CD4-positive, alpha-beta T cell treated with Interleukin-15 for 1 hour (primary cell): Measurements from ENCODE around the gene ENTR1.
"Not testable (repeated sequence)": the region's sequence is repeated elsewhere in the genome, so short reads cannot be mapped to it uniquely, and the experiment has no call there.

Experiments
- DNase-seq: peaks from one replicate; pipeline ENCODE4 v3.0.0-alpha.2; 2020

Gene ENTR1

DNA sequence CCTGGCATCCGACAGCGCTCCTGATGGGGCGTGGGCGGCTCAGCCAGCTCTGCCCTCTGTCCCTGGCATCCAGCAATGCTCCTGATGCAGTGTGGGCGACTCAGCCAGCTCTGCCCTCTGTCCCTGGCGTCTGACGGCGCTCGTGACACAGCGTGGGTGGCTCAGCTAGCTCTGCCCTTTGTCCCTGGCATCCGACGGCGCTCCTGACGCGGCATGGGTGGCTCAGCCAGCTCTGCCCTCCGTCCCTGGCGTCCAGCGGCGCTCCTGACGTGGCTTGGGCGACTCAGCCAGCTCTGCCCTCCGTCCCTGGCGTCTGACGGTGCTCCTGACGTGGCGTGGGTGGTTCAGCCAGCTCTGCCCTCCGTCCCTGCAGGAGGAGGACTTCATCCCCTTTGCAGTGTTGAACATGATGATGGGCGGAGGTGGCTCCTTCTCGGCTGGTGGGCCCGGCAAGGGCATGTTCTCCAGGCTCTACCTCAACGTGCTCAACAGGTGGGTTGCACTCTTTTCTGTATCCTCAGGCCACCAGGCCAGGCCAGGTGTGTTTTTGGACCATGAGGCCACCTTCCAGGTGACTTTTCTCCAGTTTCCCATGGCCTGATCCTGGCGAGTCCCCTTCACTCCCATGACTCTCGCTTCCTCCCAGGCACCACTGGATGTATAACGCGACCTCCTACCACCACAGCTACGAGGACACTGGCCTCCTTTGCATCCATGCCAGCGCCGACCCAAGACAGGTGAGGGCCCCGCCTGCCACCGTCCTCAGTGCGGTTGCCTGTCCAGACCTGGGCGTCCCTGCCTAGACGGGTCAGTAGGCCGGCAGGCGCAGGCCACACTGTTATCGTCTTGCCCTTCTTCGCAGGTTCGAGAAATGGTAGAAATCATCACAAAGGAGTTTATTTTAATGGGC is 8.0 kb upstream of the ENTR1 start:
- no peak for DNase-seq

DNA sequence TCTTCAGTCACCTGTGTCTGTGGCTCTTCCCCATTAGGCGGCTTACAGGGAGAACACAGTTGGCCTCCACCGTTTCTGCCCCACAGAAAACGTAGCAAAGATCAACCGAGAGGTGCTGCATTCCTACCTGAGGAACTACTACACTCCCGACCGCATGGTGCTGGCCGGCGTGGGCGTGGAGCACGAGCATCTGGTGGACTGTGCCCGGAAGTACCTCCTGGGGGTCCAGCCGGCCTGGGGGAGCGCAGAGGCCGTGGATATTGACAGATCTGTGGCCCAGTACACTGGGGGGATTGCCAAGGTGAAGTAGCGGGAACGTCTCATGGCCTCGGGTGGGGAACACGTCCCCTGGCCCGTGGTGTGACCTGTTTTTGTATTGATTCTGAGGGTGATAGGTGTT is 6.5 kb upstream of the ENTR1 start:
- no peak for DNase-seq

DNA sequence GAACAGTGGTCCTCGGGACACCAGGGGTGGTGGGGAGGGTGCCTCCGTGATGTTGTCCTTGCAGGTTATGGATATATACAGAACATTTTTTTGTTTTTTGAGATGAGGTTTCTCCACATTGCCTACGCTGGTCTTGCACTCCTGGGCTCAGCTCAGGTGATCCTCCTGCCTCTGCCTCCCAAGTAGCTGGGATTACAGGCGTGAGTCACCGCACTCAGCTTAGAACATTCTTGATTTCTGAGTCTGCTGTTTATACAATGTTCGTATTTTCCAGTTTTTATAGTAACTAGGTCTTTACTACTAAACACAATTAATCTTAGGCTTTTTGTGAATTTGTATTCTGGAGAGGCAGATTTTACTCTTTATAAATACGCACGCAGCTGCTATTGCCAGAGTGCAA is 6.0 kb upstream of the ENTR1 start:
- DNase-seq, result no peak

DNA sequence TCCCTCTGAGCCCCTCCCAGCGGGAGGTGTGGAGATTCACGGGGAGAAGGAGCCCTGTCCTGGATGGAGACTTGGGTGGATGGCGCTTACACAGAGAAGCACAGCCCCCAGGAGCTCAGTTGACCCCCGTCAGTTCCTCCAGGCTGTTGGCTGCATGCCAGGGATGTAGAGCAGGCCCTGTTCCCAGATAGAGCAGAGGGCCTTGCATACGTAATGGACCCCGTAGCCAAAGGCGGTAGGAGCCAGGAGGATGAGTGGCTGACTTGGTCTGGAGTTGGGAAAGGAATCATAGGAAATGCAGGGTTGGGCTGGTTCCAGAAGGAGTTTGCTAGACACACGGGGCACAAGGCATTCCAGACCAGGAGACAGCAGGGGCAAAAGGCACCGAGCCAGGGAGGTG is 2.5 kb upstream of the ENTR1 start:
- no peak for DNase-seq

DNA sequence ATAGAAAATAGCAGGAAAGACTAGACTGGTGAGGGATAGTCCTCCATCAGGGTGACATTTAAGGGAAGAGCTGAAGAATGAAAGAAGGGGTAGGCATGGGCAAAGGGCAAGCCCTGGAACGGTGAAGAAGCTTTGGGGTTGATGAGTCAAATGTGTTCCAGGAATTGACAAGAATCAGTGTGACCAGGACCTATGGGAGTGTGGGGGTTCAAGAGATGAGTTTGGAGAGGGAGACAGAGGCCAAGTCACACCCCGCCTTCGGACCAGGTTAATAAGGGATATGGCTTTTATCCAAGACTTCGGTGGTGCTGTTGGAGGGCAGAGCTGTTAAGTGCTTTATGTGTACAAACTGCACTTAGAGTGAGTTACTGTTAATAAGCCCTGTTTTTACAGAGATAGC is 964 bp upstream of the ENTR1 start:
- no peak for DNase-seq

DNA sequence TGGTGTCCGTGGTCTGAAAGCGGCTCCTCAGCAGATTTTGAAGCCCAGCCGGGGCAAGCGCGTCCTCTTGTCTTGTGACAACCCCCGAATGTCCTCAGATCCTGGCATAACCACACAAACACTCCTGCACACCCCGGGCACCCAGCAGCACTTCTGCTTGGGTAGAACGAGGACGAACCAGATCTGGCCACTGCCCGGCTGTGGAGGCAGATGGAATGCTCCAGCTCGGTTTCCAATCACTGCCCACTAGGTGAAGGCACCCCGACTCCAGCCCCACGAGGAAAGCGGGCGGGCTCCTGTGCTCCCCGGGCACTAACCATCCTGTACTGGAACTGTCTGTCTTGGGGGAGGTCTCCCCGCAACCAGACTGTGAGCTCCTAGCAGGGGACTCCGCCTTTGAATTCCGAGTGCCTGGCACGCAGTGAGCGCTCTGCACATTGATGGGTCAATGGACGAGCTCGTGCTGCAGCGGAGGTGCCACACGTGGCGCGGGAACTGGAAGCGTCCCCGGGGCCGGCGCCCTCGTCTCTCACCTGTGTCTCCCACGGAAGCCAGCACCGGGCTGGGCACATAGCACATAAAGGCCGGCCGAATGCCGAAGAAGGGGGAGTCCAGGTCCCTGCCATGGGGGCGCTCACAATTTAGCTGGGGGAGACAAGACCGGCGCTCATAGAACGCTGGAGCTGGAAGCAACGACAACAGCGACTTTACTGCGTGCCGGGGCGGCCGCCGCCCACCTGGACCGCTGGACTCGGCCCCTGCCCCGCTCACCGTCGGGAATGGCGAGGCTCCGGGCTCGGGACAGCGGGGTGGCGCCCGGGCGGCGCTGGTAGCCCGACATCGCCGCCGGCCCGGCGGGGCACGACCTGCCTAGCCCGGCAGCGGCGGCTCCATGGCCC is 608 bp downstream of the ENTR1 start:
- no peak for DNase-seq

DNA sequence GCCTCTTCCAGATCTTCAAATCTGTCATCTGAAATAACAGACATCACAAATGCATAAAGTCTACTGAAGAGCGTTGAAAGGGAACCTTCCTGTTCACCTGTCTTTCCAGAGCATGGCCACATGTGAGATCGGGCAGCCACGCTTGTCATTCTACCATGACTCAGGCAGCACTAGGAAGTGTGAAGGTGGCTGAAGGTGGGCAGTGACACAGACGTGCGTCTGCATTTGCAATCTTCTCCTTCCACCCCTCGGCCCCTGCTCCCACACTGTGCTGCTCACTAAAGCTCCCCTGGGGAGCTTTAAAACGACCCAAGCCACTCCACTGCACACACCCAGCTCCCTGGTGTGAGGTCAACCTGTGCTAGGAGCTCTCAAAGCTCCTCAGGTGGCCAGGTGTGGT is 2.5 kb downstream of the ENTR1 start:
- no peak for DNase-seq

DNA sequence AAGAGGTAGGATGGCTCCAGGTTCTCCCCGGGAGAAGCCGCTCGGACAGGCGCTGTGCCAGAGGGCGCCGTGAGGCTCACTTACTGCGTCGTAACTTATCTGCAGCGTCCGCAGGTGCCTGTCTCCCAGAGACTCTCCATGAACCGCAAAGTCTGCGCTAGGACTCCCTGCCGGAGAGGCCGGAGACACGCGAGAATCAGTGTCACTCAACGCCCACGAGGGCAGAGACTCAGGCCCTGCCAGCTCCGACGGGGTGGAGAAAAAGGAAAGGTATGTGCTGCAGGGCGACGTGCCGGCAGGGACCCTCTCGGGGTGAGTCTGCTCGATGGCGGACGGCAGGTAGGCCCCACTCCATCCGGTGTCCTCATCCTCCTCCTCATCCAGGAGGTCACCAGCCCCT is 3.4 kb downstream of the ENTR1 start:
- DNase-seq, result not testable (repeated sequence)

DNA sequence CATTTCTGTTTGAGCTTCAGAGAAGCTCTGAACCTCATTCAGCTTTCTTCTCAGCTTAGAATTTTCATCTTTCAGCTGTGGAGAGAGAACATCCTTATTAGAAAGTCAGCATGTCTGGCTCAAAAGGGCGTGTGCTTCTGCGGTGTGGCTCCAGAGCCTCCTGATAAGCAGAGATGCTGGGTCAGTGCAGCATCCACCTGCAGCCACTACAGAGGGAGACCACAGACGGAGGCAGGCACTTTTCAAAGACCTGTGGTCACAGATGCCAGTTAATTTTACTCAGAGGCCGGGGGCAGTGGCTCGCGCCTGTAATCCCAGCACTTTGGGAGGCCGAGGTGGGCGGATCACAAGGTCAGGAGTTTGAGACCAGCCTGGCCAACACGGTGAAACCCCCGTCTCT is 4.5 kb downstream of the ENTR1 start:
- DNase-seq, result not testable (repeated sequence)

DNA sequence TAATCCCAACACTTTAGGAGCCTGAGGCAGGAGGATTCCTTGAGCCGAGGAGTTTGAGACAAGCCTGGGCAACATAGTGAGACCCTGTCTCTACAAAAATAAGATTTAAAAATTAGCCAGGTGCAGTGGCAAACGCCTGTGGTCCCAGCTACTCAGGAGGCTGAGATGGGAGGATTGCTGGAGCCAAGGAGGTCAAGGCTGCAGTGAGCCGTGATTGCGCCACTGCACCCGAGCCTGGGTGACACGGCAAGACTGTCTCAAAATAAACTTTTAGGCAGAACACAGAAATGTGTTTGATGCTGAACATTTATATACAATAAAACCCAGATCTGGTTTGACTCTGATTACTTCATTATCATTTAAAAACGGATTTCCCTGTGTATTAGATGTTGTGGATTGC is 4.9 kb downstream of the ENTR1 start:
- no peak for DNase-seq

DNA sequence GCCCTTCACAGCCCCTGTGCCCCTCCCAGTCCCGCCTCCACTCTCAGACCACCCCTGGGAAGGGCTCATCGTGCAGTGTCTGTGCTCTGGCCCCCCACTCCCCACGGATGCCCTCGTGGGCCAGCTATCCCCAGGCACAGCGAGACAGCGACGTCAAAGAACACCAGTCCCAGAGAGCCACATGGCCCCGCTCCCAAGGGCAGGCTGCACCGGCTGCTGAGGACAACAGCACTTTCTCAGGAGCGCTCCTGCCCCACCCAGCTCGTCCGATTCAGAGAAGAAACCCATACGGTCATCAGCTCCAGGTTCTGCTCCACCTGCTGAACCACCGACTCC is 5.6 kb downstream of the ENTR1 start:
- no peak for DNase-seq

DNA sequence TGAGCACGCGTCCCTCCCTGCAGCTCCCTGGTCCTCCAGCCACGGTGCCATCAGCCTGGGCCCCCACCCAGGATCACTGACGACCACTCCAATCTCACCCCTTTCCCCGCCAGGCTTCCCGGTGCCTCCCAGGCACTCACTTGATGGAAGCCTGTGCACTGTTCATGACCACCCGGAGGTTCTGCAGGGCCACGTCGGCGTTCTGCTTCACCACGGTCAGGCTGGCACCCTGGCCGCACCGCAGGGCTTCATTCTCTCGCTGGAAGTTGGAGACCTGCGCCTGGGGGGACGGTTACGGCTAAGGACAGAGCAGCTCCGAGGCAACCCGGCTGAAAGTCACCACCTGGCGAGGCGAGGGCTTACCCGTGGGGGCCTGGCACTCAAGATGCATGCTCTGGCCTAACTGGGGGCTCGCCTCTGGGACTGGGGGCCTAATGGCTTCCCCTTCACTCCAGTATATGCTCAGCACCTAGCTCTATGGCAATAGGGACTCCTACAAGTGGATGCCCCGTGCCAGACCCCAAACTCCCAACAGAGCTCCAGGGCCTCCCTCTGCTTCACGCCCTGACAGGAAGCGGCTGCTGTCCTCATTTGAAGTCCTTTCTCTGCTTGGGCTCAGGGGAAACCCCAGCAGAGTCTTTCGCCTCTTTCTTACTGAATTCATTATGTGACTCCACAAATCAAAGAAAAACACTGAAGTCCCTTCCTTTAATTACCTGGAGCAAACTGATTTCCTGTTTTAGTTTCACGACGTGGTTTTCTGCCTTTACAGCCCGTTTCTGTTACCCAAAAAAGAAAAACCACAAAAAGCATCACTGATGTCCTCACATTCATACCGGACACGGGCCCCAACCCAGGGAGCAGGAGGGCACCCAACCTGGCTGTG is 6.3 kb downstream of the ENTR1 start:
- no peak for DNase-seq

DNA sequence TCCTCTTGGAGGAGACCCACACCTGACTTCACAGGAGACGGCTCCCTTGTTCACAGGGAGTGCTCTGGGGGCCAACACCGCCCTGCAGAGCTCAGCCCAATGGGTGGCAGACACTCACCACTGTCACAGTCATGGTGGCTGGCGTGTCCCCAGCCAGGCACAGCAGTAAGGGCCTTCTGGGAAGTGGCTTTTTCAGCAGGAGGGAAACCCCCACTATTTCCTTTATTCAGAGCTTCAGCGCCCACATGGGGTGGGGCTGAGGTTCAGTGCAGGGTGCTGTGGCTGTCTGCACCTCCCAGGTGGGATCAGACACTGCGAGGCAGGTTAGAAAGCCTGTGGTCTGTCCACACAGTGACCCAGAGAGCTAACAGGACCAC is 6.9 kb downstream of the ENTR1 start:
- peak; percentile 80 for DNase-seq

DNA sequence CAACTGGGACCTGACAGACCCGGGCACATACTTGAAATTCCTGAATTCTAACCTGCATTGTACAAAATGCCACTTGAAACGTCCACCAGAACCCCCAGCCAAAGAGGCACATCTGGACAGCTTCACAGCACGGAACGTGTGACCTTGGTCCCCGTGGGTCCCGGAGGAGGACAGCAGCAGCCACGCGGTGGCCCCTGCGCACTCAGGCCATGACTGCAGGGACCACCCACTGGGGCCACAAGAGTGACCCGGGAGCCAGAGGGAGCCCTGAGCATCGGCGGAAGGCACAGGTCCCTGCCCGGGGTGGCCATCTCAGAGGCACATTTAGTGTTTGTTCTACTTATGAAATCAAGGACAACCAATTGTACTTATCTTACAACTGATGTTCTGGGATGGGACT is 8.3 kb downstream of the ENTR1 start:
- DNase-seq, result no peak

DNA sequence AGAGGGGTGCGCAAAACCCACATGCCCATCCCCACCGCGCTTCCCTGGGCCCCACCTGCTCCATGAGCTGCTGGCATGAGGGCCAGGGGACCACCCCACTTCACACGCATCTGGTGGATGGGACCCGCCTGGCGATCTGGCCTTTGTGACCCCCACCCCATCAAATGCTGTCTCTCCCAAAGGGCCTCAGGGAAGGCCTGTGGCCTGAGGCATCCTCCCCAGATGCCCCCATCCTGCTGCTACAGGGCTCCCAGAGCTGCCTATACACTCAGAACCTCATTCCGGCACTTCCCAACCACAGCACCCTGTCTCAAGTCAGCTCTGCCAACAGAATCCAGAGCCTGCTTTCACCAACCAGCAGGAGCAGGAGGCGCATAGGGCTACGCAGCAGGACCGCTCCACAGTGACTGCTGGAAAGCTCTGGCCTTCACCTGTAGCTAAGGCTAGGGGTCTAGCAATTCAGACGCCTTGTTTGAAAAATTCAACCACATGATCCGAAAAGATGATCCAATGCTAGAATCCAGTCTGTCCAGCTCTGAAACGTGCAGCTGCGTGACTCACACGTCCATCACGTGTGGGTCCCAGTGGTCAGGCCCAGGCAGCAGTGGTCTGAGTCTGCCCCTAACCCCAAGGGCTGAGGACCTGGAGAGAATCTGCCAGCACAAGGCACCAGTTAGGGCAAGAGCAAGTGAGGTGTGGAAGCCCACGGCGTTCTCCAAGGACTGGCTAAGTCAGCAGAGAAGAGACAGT is 9.1 kb downstream of the ENTR1 start:
- no peak for DNase-seq

DNA sequence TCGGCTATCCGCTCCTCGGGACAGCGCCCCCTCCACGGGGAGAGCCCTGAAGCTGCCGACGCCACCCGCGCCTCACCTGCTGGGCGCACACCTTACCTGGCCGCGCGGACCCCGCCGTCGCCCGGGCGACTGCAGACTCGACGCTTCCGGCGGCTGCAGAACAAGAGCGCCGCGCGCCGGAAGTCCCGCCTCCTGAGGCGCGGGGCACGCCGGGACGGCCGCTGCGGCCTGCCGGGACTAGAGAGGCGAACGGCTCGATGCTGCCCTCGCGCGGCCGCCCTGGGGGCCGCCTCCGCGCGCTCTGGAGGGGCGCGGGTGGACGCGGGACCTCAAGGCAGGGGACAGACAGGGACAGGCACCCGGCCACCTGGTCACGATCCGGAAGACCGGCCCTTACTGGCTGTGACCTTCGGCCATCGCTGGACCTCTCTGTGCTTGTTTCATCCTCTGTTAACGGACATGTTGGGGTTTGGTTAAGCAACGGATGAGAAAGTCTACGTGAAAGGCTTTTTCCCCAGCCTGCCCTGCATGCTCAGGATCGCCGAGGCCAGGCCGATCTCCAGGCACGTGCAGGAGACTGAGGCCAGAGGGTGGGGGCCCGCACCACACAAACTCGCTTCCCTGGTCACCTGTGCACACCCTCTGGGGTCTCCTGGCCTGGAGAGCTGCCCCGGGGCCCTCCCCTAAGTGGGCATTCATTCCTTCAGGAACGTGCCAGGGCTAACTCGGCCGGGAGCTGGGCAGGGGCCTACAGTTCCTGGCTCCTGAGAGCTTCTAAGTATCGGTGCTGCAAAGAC is 10.2 kb downstream of the ENTR1 start, which contains the start of gene SNAPC4:
SNAPC4 (minus strand) TSS at position 133 of the 797 bp plus-strand sequence. CDS start 1,742 bp downstream, outside the sequence.
- peak; percentile 89 for DNase-seq

DNA sequence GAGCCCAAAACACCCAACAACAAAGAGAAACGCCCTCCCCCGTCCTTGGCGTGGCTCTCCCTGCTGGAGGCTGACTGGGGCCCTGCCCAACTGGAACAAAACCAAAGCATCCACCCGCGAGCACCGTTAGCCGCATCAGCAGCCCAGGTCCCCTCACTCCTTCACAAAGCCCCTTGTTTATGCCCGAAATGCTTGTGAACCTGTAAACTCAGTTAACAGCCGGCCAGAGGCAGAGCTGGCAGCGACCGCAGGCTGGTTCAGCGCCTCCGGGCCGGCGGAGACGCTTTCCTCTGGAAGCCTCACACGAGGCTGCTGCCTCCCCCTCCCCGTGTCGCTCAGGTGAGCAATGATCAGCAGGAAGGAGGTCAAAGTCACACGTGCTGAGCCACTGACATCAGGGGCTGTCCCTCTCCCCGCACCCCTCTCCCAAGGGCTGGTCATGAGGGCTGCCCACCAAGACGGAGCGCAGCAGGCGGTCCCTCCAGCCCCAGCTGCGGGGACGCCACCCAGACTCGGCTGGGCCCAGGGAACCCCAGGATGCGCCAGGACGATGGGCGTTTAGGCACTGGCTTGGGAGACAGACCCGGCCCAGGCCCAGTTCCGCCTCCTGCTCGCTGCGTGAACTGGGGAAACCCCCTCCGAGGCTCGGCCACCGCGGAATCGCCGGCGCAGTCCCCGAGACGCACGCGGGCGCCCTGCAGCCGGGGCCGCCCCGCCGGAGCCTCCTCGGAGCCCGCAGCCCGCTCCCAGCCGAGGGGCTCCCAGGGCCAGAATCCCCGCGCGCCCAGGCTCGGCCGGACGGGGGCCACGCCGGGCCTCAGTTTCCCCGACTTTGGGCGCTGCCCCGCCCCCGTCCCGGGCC is 11.0 kb downstream of the ENTR1 start:
- DNase-seq, result no peak

DNA sequence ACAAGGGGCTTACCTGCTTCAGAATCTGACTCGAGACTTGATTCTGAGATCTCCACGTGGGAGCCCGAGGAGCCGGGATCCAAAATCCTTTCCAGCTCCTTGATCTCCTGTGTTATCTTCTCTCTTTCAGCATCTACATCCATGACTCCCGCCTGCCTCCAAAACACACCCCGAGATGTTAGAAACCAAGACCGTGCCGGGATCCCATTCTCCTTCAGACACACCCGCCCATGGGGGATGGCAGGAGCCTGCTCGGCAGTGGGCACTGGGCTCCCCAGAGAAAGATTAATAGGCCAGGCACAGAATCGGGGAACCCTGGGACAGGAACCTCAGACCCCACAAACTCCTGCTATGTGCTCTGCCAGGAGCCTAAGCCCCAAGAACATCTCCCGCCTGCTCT is 12.1 kb downstream of the ENTR1 start:
- DNase-seq, result no peak

DNA sequence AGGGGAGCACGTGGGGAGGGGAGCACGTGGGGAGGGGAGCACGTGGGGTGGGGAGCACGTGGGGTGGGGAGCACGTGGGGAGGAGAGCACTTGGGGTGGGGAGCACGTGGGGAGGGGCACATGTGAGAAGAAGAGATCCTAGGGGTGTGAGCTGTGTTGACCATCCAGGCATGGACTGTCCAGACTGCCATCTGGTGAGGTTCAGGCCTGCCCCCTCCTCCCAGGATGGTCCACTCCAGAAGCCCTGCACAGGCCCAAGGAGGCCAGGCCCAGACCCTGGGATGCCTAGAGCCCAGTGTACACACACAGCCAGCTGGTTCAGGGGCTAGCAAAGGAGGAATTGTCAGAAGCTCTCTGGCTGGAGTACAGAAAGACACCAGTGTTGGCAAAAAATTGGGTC is 12.8 kb downstream of the ENTR1 start:
- DNase-seq, result no peak

DNA sequence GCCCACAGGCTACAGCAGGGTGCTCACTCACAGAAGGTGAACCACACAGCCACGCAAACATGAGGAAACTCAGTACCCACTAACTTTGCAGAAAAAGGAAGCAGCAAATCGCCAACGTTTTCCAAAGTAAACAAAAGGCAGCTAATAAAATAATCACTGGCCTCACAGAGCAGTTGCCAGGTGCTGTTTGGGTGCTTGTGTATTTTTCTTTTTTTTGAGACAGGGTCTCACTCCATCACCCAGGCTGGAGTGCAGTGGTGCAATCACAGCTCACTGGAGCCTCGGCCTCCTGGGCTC is 14.2 kb downstream of the ENTR1 start:
- no peak for DNase-seq
